ENCODE data around the gene PSMD13. TPM values are rescaled to one million over a fixed set of nuclear protein-coding genes. Genes with fewer than 3 reads are reported as not detected.

PSMD13 gene
- total RNA-seq, 1 donor from 2014 or later = 115 TPM

GRCh38 chr11:271319-271715 is 34.5 kb downstream of the PSMD13 start:
- H3K27me3 Mint-ChIP-seq (ENCODE audit: unreplicated experiment) = peaks cover 42% of the 10 kb centered on the region
- DNase-seq (ENCODE audit: extremely low spot score, unreplicated experiment) = no peak
- peaks cover 6% of the 10 kb centered on the region for H3K4me1 Mint-ChIP-seq (ENCODE audit: unreplicated experiment)
- peaks cover 5% of the 10 kb centered on the region for H3K9me3 Mint-ChIP-seq (ENCODE audit: unreplicated experiment)
- TF ChIP-seq CTCF (IDR thresholded peaks at IDR 0.05) = no peak
- no peak overlapping the region for H3K4me3 Mint-ChIP-seq (ENCODE audit: unreplicated experiment)
- no peak overlapping the region for H3K27ac Mint-ChIP-seq (ENCODE audit: unreplicated experiment)
- H3K36me3 Mint-ChIP-seq (ENCODE audit: unreplicated experiment) = no peaks in the 10 kb centered on the region

GRCh38 chr11:272195-272930 is 35.6 kb downstream of the PSMD13 start:
- Mint-ChIP-seq H3K27me3 (ENCODE audit: unreplicated experiment) (peaks cover 49% of the 10 kb centered on the region), H3K4me1 (ENCODE audit: unreplicated experiment) (peaks cover 6% of the 10 kb centered on the region), H3K27ac (ENCODE audit: unreplicated experiment) (no peak overlapping the region), H3K4me3 (ENCODE audit: unreplicated experiment) (no peak overlapping the region), H3K9me3 (ENCODE audit: unreplicated experiment) (peaks cover 10% of the 10 kb centered on the region), H3K36me3 (ENCODE audit: unreplicated experiment) (no peaks in the 10 kb centered on the region)
- TF ChIP-seq CTCF (IDR thresholded peaks at IDR 0.05) = no peak
- no peak for DNase-seq (ENCODE audit: extremely low spot score, unreplicated experiment)

GRCh38 chr11:272931-273198 is 36.1 kb downstream of the PSMD13 start:
- peaks cover 52% of the 10 kb centered on the region for H3K27me3 Mint-ChIP-seq (ENCODE audit: unreplicated experiment)
- peaks cover 10% of the 10 kb centered on the region for H3K9me3 Mint-ChIP-seq (ENCODE audit: unreplicated experiment)
- no peak overlapping the region for H3K4me3 Mint-ChIP-seq (ENCODE audit: unreplicated experiment)
- no peak for TF ChIP-seq CTCF (IDR thresholded peaks at IDR 0.05)
- H3K36me3 Mint-ChIP-seq (ENCODE audit: unreplicated experiment) = no peaks in the 10 kb centered on the region
- H3K4me1 Mint-ChIP-seq (ENCODE audit: unreplicated experiment) = peaks cover 6% of the 10 kb centered on the region
- no peak for DNase-seq (ENCODE audit: extremely low spot score, unreplicated experiment)
- no peak overlapping the region for H3K27ac Mint-ChIP-seq (ENCODE audit: unreplicated experiment)

GRCh38 chr11:276219-276618 is 39.4 kb downstream of the PSMD13 start:
- no peak for TF ChIP-seq CTCF (IDR thresholded peaks at IDR 0.05)
- DNase-seq (ENCODE audit: extremely low spot score, unreplicated experiment) = no peak
- Mint-ChIP-seq H3K4me3 (ENCODE audit: unreplicated experiment) (no peak overlapping the region), H3K9me3 (ENCODE audit: unreplicated experiment) (peaks cover 10% of the 10 kb centered on the region), H3K36me3 (ENCODE audit: unreplicated experiment) (no peaks in the 10 kb centered on the region), H3K27me3 (ENCODE audit: unreplicated experiment) (peaks cover 48% of the 10 kb centered on the region), H3K27ac (ENCODE audit: unreplicated experiment) (no peak overlapping the region), H3K4me1 (ENCODE audit: unreplicated experiment) (no peaks in the 10 kb centered on the region)

GRCh38 chr11:278001-278951 is 41.5 kb downstream of the PSMD13 start, which contains the start of gene NLRP6:
NLRP6 (plus strand) TSS chr11:278407; CDS start chr11:278570, 163 bp downstream.
- Mint-ChIP-seq H3K9me3 (ENCODE audit: unreplicated experiment) (peaks cover 10% of the 10 kb centered on the region), H3K4me1 (ENCODE audit: unreplicated experiment) (no peaks in the 10 kb centered on the region), H3K27ac (ENCODE audit: unreplicated experiment) (no peak within 1 kb of the TSS), H3K4me3 (ENCODE audit: unreplicated experiment) (no peak within 1 kb of the TSS), H3K36me3 (ENCODE audit: unreplicated experiment) (no peaks in the 10 kb centered on the region), H3K27me3 (ENCODE audit: unreplicated experiment) (peaks cover 38% of the 10 kb centered on the region)
- DNase-seq (ENCODE audit: extremely low spot score, unreplicated experiment) = no peak
- no peak for TF ChIP-seq CTCF (IDR thresholded peaks at IDR 0.05)
